Measurements from ENCODE around the gene PFKM. TPM values are rescaled to one million over a fixed set of nuclear protein-coding genes. Genes with fewer than 3 reads are reported as not detected.

The PFKM gene
- total and polyA plus RNA-seq, 8 donors: 7.0 to 27.5 (median 11.3) TPM

GRCh38 chr12:48074266-48074665 lies 44.9 kb upstream of the PFKM start:
- no peaks in the 10 kb centered on the region for H3K4me1 ChIP-seq
- no peak overlapping the region for H3K4me3 ChIP-seq
- H3K9me3 ChIP-seq: no peaks in the 10 kb centered on the region
- ATAC-seq (no peak), DNase-seq (no peak), FAIRE-seq (no peak)
- TF ChIP-seq CTCF (IDR thresholded peaks at IDR 0.05): no peak
- no peak overlapping the region for H3K27ac ChIP-seq
- peaks cover 0 to 20% (median 6%) of the 10 kb centered on the region in 3 donors for H3K36me3 ChIP-seq
- H3K27me3 ChIP-seq: no peaks in the 10 kb centered on the region
- WGBS, 2 donors: 90 to 91% methylated on average over 1 of the region's 1 CpG
- intact Hi-C loops (cut with DNase I): no loop called here

DNA sequence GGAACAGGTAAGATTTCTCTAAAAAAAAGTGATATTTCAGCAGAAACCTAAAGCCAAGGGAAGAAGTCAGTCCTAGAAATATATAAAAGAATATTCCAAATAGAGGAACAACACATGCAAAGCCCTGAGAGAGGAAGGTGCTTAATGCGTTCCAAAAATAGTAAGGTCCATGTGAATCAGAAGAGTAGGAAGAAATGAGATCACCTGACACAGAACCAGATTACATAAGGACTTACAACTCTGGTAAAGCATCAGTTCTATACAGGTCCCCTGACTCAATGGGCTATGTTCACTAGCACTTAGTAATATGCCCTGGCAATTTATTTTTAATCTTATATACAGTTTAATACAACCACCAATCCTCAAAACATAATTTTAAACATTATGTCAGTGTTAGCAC lies 43.3 kb upstream of the PFKM start:
- Histone ChIP-seq H3K36me3 (peaks cover 0 to 19% (median 6%) of the 10 kb centered on the region in 3 donors), H3K27me3 (no peaks in the 10 kb centered on the region), H3K4me3 (no peak overlapping the region), H3K9me3 (no peaks in the 10 kb centered on the region), H3K4me1 (no peaks in the 10 kb centered on the region), H3K27ac (no peak overlapping the region)
- intact Hi-C loops (cut with DNase I): no loop called here
- ATAC-seq (no peak), FAIRE-seq (no peak), DNase-seq (no peak)
- TF ChIP-seq CTCF (IDR thresholded peaks at IDR 0.05): no peak
- 75 to 81% methylated on average over 1 of the region's 1 CpG for WGBS, 2 donors

DNA sequence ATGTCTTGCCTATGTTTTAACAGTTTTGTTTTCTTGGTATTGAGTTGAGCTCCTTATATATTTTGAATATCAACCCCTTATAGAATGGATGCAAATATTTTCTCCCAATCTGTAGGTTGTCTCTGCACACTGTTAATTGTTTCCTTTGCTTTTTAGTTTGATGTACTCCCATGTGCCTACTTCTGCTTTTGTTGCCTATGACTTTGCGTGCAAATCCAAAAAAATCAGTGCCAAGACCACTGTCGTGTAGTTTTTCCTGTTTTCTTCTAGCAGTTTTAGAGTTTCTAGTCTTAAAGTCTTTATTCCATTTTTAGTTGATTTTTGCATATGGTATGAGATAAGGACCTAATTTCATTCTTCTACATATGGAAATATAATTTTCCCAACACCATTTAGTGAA lies 42.1 kb upstream of the PFKM start:
- Histone ChIP-seq H3K36me3 (peaks cover 0 to 11% (median 6%) of the 10 kb centered on the region in 3 donors), H3K9me3 (no peaks in the 10 kb centered on the region), H3K4me1 (no peaks in the 10 kb centered on the region), H3K27me3 (no peaks in the 10 kb centered on the region), H3K4me3 (no peak overlapping the region), H3K27ac (no peak overlapping the region)
- intact Hi-C loops (cut with DNase I): no loop called here
- DNase-seq (no peak), ATAC-seq (no peak), FAIRE-seq (no peak)
- 96 to 98% methylated on average over 2 of the region's 2 CpGs for WGBS, 2 donors
- TF ChIP-seq CTCF (IDR thresholded peaks at IDR 0.05): no peak

GRCh38 chr12:48078901-48079300 lies 40.3 kb upstream of the PFKM start:
- Histone ChIP-seq H3K9me3 (no peaks in the 10 kb centered on the region), H3K27me3 (no peaks in the 10 kb centered on the region), H3K27ac (no peak overlapping the region), H3K36me3 (peaks cover 0 to 11% (median 0%) of the 10 kb centered on the region in 3 donors), H3K4me1 (no peaks in the 10 kb centered on the region), H3K4me3 (no peak overlapping the region)
- TF ChIP-seq CTCF (IDR thresholded peaks at IDR 0.05): no peak
- 95 to 96% methylated on average over 5 of the region's 5 CpGs for WGBS, 2 donors
- ATAC-seq (no peak), DNase-seq (no peak), FAIRE-seq (no peak)
- intact Hi-C loops (cut with DNase I): no loop called here

GRCh38 chr12:48080285-48080684 lies 38.9 kb upstream of the PFKM start:
- Histone ChIP-seq H3K27me3 (no peaks in the 10 kb centered on the region), H3K4me3 (no peak overlapping the region), H3K36me3 (peaks cover 0 to 17% (median 0%) of the 10 kb centered on the region in 3 donors), H3K9me3 (no peaks in the 10 kb centered on the region), H3K4me1 (no peaks in the 10 kb centered on the region), H3K27ac (no peak overlapping the region)
- DNase-seq (no peak), FAIRE-seq (no peak), ATAC-seq (no peak)
- TF ChIP-seq CTCF (IDR thresholded peaks at IDR 0.05): no peak
- WGBS, 2 donors: 84 to 88% methylated on average over 5 of the region's 5 CpGs
- intact Hi-C loops (cut with DNase I): no loop called here
